ENCODE results near the gene COX7B2.

GRCh38 chr4:46946919-46947536 is 38.0 kb upstream of the COX7B2 start:
- TF ChIP-seq CTCF (conservative IDR thresholded peaks at IDR 0.05), result no peak
- no peak for TF ChIP-seq EZH2 (IDR thresholded peaks at IDR 0.05; ENCODE audit: low read depth)
